ENCODE data around the gene RABAC1. TPM values are rescaled to one million over a fixed set of nuclear protein-coding genes. Genes with fewer than 3 reads are reported as not detected.

The RABAC1 gene
- polyA plus RNA-seq, 1 donor from 2014 or later, result 290 TPM

DNA sequence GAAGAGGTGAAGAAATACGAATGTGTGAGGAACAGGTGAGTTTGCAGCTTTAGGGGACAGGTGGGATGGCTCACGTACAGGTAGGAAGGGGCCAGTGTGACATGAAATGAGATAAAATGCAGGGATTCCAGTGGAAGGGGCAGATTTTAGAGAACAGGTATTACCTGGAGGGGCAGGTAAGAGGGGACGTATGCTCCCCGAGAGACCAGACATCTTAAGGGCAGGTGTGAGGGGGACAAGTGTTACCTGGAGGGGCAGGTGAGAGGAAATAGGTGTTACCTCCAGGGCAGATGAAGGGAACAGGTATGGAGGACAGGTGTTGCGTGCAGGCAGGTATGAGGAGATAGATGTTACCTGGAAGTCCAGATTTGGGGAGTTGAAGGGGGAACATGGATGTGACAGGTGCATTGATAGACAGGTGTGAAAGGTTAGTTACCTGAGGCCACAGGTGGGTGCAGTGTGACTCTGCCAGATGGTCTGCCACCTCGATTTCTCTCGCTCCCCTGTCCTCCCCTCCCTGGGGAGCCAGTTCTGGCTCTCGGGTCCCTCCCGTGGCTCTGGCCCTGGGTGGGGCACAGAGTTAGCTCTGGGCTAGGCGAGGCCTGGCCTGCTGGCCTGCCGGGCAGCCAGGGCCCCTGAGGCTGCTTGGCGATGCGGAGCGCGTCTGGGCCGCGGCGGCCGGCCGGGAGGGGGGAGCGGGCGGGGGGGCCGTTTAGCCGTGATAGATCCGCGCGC, 32.9 kb downstream of the RABAC1 start (continued):
- TF ChIP-seq, protein P1, sequence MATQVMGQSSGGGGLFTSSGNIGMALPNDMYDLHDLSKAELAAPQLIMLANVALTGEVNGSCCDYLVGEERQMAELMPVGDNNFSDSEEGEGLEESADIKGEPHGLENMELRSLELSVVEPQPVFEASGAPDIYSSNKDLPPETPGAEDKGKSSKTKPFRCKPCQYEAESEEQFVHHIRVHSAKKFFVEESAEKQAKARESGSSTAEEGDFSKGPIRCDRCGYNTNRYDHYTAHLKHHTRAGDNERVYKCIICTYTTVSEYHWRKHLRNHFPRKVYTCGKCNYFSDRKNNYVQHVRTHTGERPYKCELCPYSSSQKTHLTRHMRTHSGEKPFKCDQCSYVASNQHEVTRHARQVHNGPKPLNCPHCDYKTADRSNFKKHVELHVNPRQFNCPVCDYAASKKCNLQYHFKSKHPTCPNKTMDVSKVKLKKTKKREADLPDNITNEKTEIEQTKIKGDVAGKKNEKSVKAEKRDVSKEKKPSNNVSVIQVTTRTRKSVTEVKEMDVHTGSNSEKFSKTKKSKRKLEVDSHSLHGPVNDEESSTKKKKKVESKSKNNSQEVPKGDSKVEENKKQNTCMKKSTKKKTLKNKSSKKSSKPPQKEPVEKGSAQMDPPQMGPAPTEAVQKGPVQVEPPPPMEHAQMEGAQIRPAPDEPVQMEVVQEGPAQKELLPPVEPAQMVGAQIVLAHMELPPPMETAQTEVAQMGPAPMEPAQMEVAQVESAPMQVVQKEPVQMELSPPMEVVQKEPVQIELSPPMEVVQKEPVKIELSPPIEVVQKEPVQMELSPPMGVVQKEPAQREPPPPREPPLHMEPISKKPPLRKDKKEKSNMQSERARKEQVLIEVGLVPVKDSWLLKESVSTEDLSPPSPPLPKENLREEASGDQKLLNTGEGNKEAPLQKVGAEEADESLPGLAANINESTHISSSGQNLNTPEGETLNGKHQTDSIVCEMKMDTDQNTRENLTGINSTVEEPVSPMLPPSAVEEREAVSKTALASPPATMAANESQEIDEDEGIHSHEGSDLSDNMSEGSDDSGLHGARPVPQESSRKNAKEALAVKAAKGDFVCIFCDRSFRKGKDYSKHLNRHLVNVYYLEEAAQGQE (IDR thresholded peaks at IDR 0.05; ENCODE audit: borderline replicate concordance), result no peak
- TF ChIP-seq RAD21 (conservative IDR thresholded peaks at IDR 0.05), result no peak

GRCh38 chr19:41925208-41926003, 33.7 kb downstream of the RABAC1 start:
- TF ChIP-seq EP300 (conservative IDR thresholded peaks at IDR 0.05; ENCODE audit: poor library complexity, severe bottlenecking) (no peak), TAF1 (IDR thresholded peaks at IDR 0.05; ENCODE audit: low read depth) (no peak), RAD21 (conservative IDR thresholded peaks at IDR 0.05) (no peak), MXI1 (conservative IDR thresholded peaks at IDR 0.05; ENCODE audit: poor library complexity, severe bottlenecking) (no peak), SMC3 (conservative IDR thresholded peaks at IDR 0.05; ENCODE audit: poor library complexity) (no peak), POLR2AphosphoS5 (IDR thresholded peaks at IDR 0.05) (no peak), CTCF (IDR thresholded peaks at IDR 0.05; ENCODE audit: poor library complexity, severe bottlenecking) (no peak), EZH2 (IDR thresholded peaks at IDR 0.05; ENCODE audit: borderline replicate concordance, insufficient read depth, low read length, poor library complexity, severe bottlenecking) (no peak)
- TF ChIP-seq, protein P1 (IDR thresholded peaks at IDR 0.05; ENCODE audit: borderline replicate concordance), result no peak
- Histone ChIP-seq H3K9me3 (ENCODE audit: low read length) (no peaks in the 10 kb centered on the region), H3K36me3 (ENCODE audit: insufficient read depth, low read length) (no peaks in the 10 kb centered on the region), H2AFZ (ENCODE audit: low read depth, low read length) (no peak overlapping the region), H3K27me3 (ENCODE audit: insufficient read depth, low read depth, low read length) (peaks cover 96% of the 10 kb centered on the region), H3K9me2 (ENCODE audit: insufficient read depth, low read length) (no peaks in the 10 kb centered on the region), H3F3A (ENCODE audit: insufficient read depth, low read length, poor library complexity, severe bottlenecking) (no peaks in the 10 kb centered on the region), H3K27ac (ENCODE audit: low read length) (no peak overlapping the region), H3K9ac (ENCODE audit: low read length) (no peak overlapping the region), H3K4me3 (ENCODE audit: low read length) (no peak overlapping the region), H4K20me1 (ENCODE audit: insufficient read depth) (no peaks in the 10 kb centered on the region), H3K79me2 (replicated peaks; ENCODE audit: insufficient read depth, low read length) (no peaks in the 10 kb centered on the region), H3K4me2 (ENCODE audit: low read length) (no peak overlapping the region)
